ENCODE measurements around the gene TDRKH.

Gene TDRKH

GRCh38 chr1:151813271-151813977 lies 23.1 kb upstream of the TDRKH start:
- POLR2A ChIA-PET = no interaction called here
- TF ChIP-seq CTCF (IDR thresholded peaks at IDR 0.05; ENCODE audit: insufficient read depth, low read length, missing control alignments) = no peak
- CTCF ChIA-PET = no interaction called here
- H3K4me3 ChIP-seq (ENCODE audit: low read depth, low read length) = no peak overlapping the region
- DNase-seq (ENCODE audit: low read depth, low spot score) = no peak

GRCh38 chr1:151811181-151811580 lies 20.9 kb upstream of the TDRKH start:
- CTCF ChIA-PET = interaction anchor here (1.0 to 1.4 kb wide), 2 partner anchors 11 to 31 kb away, joined by 3 read pairs; no protein-coding TSS in a partner anchor
- DNase-seq (ENCODE audit: low read depth, low spot score) = no peak
- TF ChIP-seq CTCF (IDR thresholded peaks at IDR 0.05; ENCODE audit: insufficient read depth, low read length, missing control alignments) = no peak
- POLR2A ChIA-PET = no interaction called here
- H3K4me3 ChIP-seq (ENCODE audit: low read depth, low read length) = no peak overlapping the region

GRCh38 chr1:151809985-151810556 lies 19.8 kb upstream of the TDRKH start:
- no peak for DNase-seq (ENCODE audit: low read depth, low spot score)
- no peak for TF ChIP-seq CTCF (IDR thresholded peaks at IDR 0.05; ENCODE audit: insufficient read depth, low read length, missing control alignments)
- no peak overlapping the region for H3K4me3 ChIP-seq (ENCODE audit: low read depth, low read length)
- ChIA-PET POLR2A (no interaction called here), CTCF (no interaction called here)

- POLR2A ChIA-PET = no interaction called here
- no peak overlapping the region for H3K4me3 ChIP-seq (ENCODE audit: low read depth, low read length)
- no peak for TF ChIP-seq CTCF (IDR thresholded peaks at IDR 0.05; ENCODE audit: insufficient read depth, low read length, missing control alignments)
- CTCF ChIA-PET = no interaction called here
- no peak for DNase-seq (ENCODE audit: low read depth, low spot score)
Observed at GRCh38 chr1:151809290-151809984, 19.1 kb upstream of the TDRKH start.

- no peak overlapping the region for H3K4me3 ChIP-seq (ENCODE audit: low read depth, low read length)
- CTCF ChIA-PET = no interaction called here
- no peak for TF ChIP-seq CTCF (IDR thresholded peaks at IDR 0.05; ENCODE audit: insufficient read depth, low read length, missing control alignments)
- no peak for DNase-seq (ENCODE audit: low read depth, low spot score)
- POLR2A ChIA-PET = no interaction called here
Observed at GRCh38 chr1:151807766-151808165, 17.5 kb upstream of the TDRKH start.

- ChIA-PET CTCF (no interaction called here), POLR2A (no interaction called here)
- no peak overlapping the region for H3K4me3 ChIP-seq (ENCODE audit: low read depth, low read length)
- DNase-seq (ENCODE audit: low read depth, low spot score) = no peak
- TF ChIP-seq CTCF (IDR thresholded peaks at IDR 0.05; ENCODE audit: insufficient read depth, low read length, missing control alignments) = no peak
Observed at GRCh38 chr1:151807131-151807530, 16.8 kb upstream of the TDRKH start.
